SJCRH30 (cell line): ENCODE results near the gene CTNNAL1. TPM values are rescaled to one million over a fixed set of nuclear protein-coding genes. Genes with fewer than 3 reads are reported as not detected.
A peak's percentile ranks its signal among the peaks of the same experiment; 100 is the strongest.

Experiments
- DNase-seq, 2 experiments: peaks; one replicate each; pipeline ENCODE4 v3.0.0-alpha.2; 2015 to 2020
- H3K27ac ChIP-seq: fragments of 250-450 bp; sonication (Bioruptor Pico); 2 replicates; pipeline ENCODE4 v1.5.1; 2020; ENCODE audit warnings: mild to moderate bottlenecking, moderate library complexity
- H3K27me3 ChIP-seq: fragments of 250-450 bp; sonication (Bioruptor Pico); 2 replicates; pipeline ENCODE4 v1.5.1; 2020; ENCODE audit warnings: mild to moderate bottlenecking, moderate library complexity
- H3K36me3 ChIP-seq: fragments of 250-450 bp; sonication (Bioruptor Pico); 2 replicates; pipeline ENCODE4 v1.5.1; 2020; ENCODE audit warnings: mild to moderate bottlenecking, moderate library complexity
- H3K4me1 ChIP-seq: fragments of 250-450 bp; sonication (Bioruptor Pico); 2 replicates; pipeline ENCODE4 v1.5.1; 2020; ENCODE audit warnings: mild to moderate bottlenecking, moderate library complexity
- H3K4me3 ChIP-seq: fragments of 250-450 bp; sonication (Bioruptor Pico); 2 replicates; pipeline ENCODE4 v1.5.1; 2020; ENCODE audit warnings: mild to moderate bottlenecking, moderate library complexity
- H3K9me3 ChIP-seq: fragments of 250-450 bp; sonication (Bioruptor Pico); replicated peaks from 2 replicates; pipeline ENCODE4 v1.5.1; 2020; ENCODE audit warnings: mild to moderate bottlenecking, moderate library complexity
- total RNA-seq: library from RNA; depleted of rRNA; stranded (reverse); fragments of >200 nt; shearing (Covaris generic); gene quantifications from 2 replicates; pipeline ENCODE4 v1.2.3, GENCODE V29; 2014

CTNNAL1 gene
- total RNA-seq, 1 experiment from 2014 or later = 89.7 TPM

- Histone ChIP-seq H3K36me3 (peaks cover 58% of the 10 kb centered on the region), H3K4me3 (no peak overlapping the region), H3K9me3 (no peaks in the 10 kb centered on the region), H3K27me3 (no peaks in the 10 kb centered on the region), H3K4me1 (peaks cover 6% of the 10 kb centered on the region), H3K27ac (0 out of 2 replicates have a peak overlapping the region, but pooled peaks have one; percentile 13)
- DNase-seq = no peak
Observed at GRCh38 chr9:109036744-109037680, 23.7 kb upstream of the CTNNAL1 start.

- H3K9me3 ChIP-seq = no peaks in the 10 kb centered on the region
- H3K4me3 ChIP-seq = no peak overlapping the region
- H3K27ac ChIP-seq = peak overlapping the region; percentile 13; the same call in 1 of the 2 replicates
- no peaks in the 10 kb centered on the region for H3K27me3 ChIP-seq
- peaks cover 6% of the 10 kb centered on the region for H3K4me1 ChIP-seq
- H3K36me3 ChIP-seq = peaks cover 58% of the 10 kb centered on the region
- peak in 1 of 2 experiments; percentile 11 for DNase-seq
Observed at GRCh38 chr9:109035684-109036423, 22.6 kb upstream of the CTNNAL1 start.

- H3K27me3 ChIP-seq = no peaks in the 10 kb centered on the region
- no peak overlapping the region for H3K4me3 ChIP-seq
- H3K36me3 ChIP-seq = peaks cover 60% of the 10 kb centered on the region
- H3K27ac ChIP-seq = no peak overlapping the region
- H3K9me3 ChIP-seq = no peaks in the 10 kb centered on the region
- peaks cover 6% of the 10 kb centered on the region for H3K4me1 ChIP-seq
- no peak for DNase-seq
Observed at GRCh38 chr9:109033941-109034700, 20.8 kb upstream of the CTNNAL1 start.

GRCh38 chr9:109031241-109031640, 17.9 kb upstream of the CTNNAL1 start:
- no peaks in the 10 kb centered on the region for H3K27me3 ChIP-seq
- no peak overlapping the region for H3K4me3 ChIP-seq
- H3K9me3 ChIP-seq = no peaks in the 10 kb centered on the region
- peaks cover 2% of the 10 kb centered on the region for H3K4me1 ChIP-seq
- no peak overlapping the region for H3K27ac ChIP-seq
- DNase-seq = no peak
- peaks cover 51% of the 10 kb centered on the region for H3K36me3 ChIP-seq

- Histone ChIP-seq H3K4me1 (no peaks in the 10 kb centered on the region), H3K27ac (no peak overlapping the region), H3K36me3 (peaks cover 50% of the 10 kb centered on the region), H3K27me3 (no peaks in the 10 kb centered on the region), H3K9me3 (no peaks in the 10 kb centered on the region), H3K4me3 (no peak overlapping the region)
- no peak for DNase-seq
Observed at GRCh38 chr9:109030426-109030825, 17.1 kb upstream of the CTNNAL1 start.

GRCh38 chr9:109028457-109028856, 15.2 kb upstream of the CTNNAL1 start:
- peaks cover 37% of the 10 kb centered on the region for H3K36me3 ChIP-seq
- DNase-seq = no peak
- H3K4me3 ChIP-seq = no peak overlapping the region
- H3K9me3 ChIP-seq = no peaks in the 10 kb centered on the region
- H3K27ac ChIP-seq = no peak overlapping the region
- H3K27me3 ChIP-seq = no peaks in the 10 kb centered on the region
- H3K4me1 ChIP-seq = no peaks in the 10 kb centered on the region

GRCh38 chr9:109027176-109027575, 13.9 kb upstream of the CTNNAL1 start:
- H3K4me3 ChIP-seq = no peak overlapping the region
- no peak overlapping the region for H3K27ac ChIP-seq
- H3K4me1 ChIP-seq = no peaks in the 10 kb centered on the region
- peaks cover 31% of the 10 kb centered on the region for H3K36me3 ChIP-seq
- H3K27me3 ChIP-seq = no peaks in the 10 kb centered on the region
- no peak for DNase-seq
- no peaks in the 10 kb centered on the region for H3K9me3 ChIP-seq

GRCh38 chr9:109026306-109026705, 13.0 kb upstream of the CTNNAL1 start:
- H3K27ac ChIP-seq = no peak overlapping the region
- no peak overlapping the region for H3K4me3 ChIP-seq
- no peak for DNase-seq
- H3K4me1 ChIP-seq = no peaks in the 10 kb centered on the region
- no peaks in the 10 kb centered on the region for H3K27me3 ChIP-seq
- no peaks in the 10 kb centered on the region for H3K9me3 ChIP-seq
- H3K36me3 ChIP-seq = peaks cover 25% of the 10 kb centered on the region

GRCh38 chr9:109022873-109023272, 9.6 kb upstream of the CTNNAL1 start:
- H3K27ac ChIP-seq = no peak overlapping the region
- no peaks in the 10 kb centered on the region for H3K4me1 ChIP-seq
- H3K27me3 ChIP-seq = no peaks in the 10 kb centered on the region
- H3K4me3 ChIP-seq = no peak overlapping the region
- no peak for DNase-seq
- no peaks in the 10 kb centered on the region for H3K9me3 ChIP-seq
- H3K36me3 ChIP-seq = peaks cover 39% of the 10 kb centered on the region

GRCh38 chr9:109020581-109021511, 7.5 kb upstream of the CTNNAL1 start:
- H3K4me3 ChIP-seq = no peak overlapping the region
- H3K27me3 ChIP-seq = no peaks in the 10 kb centered on the region
- H3K4me1 ChIP-seq = no peaks in the 10 kb centered on the region
- H3K36me3 ChIP-seq = peaks cover 40% of the 10 kb centered on the region
- no peak overlapping the region for H3K27ac ChIP-seq
- H3K9me3 ChIP-seq = no peaks in the 10 kb centered on the region
- no peak for DNase-seq

- DNase-seq = no peak
- Histone ChIP-seq H3K27ac (no peak overlapping the region), H3K36me3 (peaks cover 35% of the 10 kb centered on the region), H3K27me3 (no peaks in the 10 kb centered on the region), H3K9me3 (no peaks in the 10 kb centered on the region), H3K4me1 (no peaks in the 10 kb centered on the region), H3K4me3 (no peak overlapping the region)
Observed at GRCh38 chr9:109020113-109020512, 6.8 kb upstream of the CTNNAL1 start.

GRCh38 chr9:109019420-109019819, 6.1 kb upstream of the CTNNAL1 start:
- Histone ChIP-seq H3K9me3 (no peaks in the 10 kb centered on the region), H3K4me1 (no peaks in the 10 kb centered on the region), H3K4me3 (no peak overlapping the region), H3K36me3 (peaks cover 33% of the 10 kb centered on the region), H3K27me3 (no peaks in the 10 kb centered on the region), H3K27ac (no peak overlapping the region)
- DNase-seq = no peak

GRCh38 chr9:109017493-109017892, 4.2 kb upstream of the CTNNAL1 start:
- Histone ChIP-seq H3K36me3 (peaks cover 29% of the 10 kb centered on the region), H3K4me1 (0 out of 2 replicates have a peak, but pooled peaks cover 6% of the 10 kb centered on the region), H3K27ac (no peak overlapping the region), H3K9me3 (no peaks in the 10 kb centered on the region), H3K4me3 (no peak overlapping the region), H3K27me3 (no peaks in the 10 kb centered on the region)
- no peak for DNase-seq

- no peak overlapping the region for H3K4me3 ChIP-seq
- no peaks in the 10 kb centered on the region for H3K27me3 ChIP-seq
- H3K36me3 ChIP-seq = peaks cover 28% of the 10 kb centered on the region
- no peak overlapping the region for H3K27ac ChIP-seq
- 0 out of 2 replicates have a peak, but pooled peaks cover 6% of the 10 kb centered on the region for H3K4me1 ChIP-seq
- H3K9me3 ChIP-seq = no peaks in the 10 kb centered on the region
- DNase-seq = no peak
Observed at GRCh38 chr9:109017061-109017460, 3.8 kb upstream of the CTNNAL1 start.
